Urinary bladder (tissue), 4 donors: Measurements from ENCODE around the gene COA6. TPM values are rescaled to one million over a fixed set of nuclear protein-coding genes. Genes with fewer than 3 reads are reported as not detected.

Source experiments
- DNase-seq: peaks from one replicate; pipeline ENCODE4 v3.0.0-alpha.2; 2015; ENCODE audit errors: extremely low spot score
- H3K27ac ChIP-seq: one replicate; pipeline ENCODE4 v1.5.1; 2013; ENCODE audit warnings: low read depth, mild to moderate bottlenecking, moderate library complexity
- H3K36me3 ChIP-seq: one replicate; pipeline ENCODE4 v1.6.1; 2013; ENCODE audit warnings: mild to moderate bottlenecking, moderate library complexity; ENCODE audit not compliant: insufficient read depth
- H3K4me1 ChIP-seq: one replicate; pipeline ENCODE4 v1.6.1; 2013; ENCODE audit warnings: mild to moderate bottlenecking, moderate library complexity; ENCODE audit not compliant: insufficient read depth
- H3K4me3 ChIP-seq: one replicate; pipeline ENCODE4 v1.5.1; 2013; ENCODE audit warnings: low read depth, low read length
- WGBS: extraction: QIAGEN DNeasy Blood & Tissue Kit; methylation state at CpG from one replicate; pipeline ENCODE4 v1.1.7; 2013; 5-methylcytosine and 5-hydroxymethylcytosine counted together
- polyA plus RNA-seq: library from polyadenylated mRNA; stranded (reverse); fragments of 200-250 nt; gene quantifications from one replicate; pipeline ENCODE4 v1.2.3, GENCODE V29; 2013
- total RNA-seq: library from RNA; depleted of rRNA; stranded (reverse); fragments of >200 nt; gene quantifications from one replicate; pipeline ENCODE4 v1.2.3, GENCODE V29; 2014
- donor health status: healthy with polysubstance abuse.
- donor health status: healthy.

Gene COA6
- total and polyA plus RNA-seq, 2 donors, result 20.8 to 32.9 TPM

- H3K36me3 ChIP-seq, result peaks cover 1% of the 10 kb centered on the region
- WGBS, result 61% methylated on average over 4 of the region's 4 CpGs
- DNase-seq, result no peak
- no peaks in the 10 kb centered on the region for H3K4me1 ChIP-seq
- no peak overlapping the region for H3K4me3 ChIP-seq
- no peak overlapping the region for H3K27ac ChIP-seq
Measured at GRCh38 chr1:234406871-234407270, 33.6 kb downstream of the COA6 start.

GRCh38 chr1:234408757-234409156 is 35.5 kb downstream of the COA6 start:
- 94% methylated on average over 9 of the region's 9 CpGs for WGBS

GRCh38 chr1:234409328-234409727 is 36.1 kb downstream of the COA6 start:
- H3K27ac ChIP-seq, result no peak overlapping the region
- DNase-seq, result no peak
- no peaks in the 10 kb centered on the region for H3K4me1 ChIP-seq
- 67% methylated on average over 5 of the region's 5 CpGs for WGBS
- peaks cover 1% of the 10 kb centered on the region for H3K36me3 ChIP-seq
- no peak overlapping the region for H3K4me3 ChIP-seq

More at GRCh38 chr1:234408757-234409156, 35.5 kb downstream of the COA6 start:
- Histone ChIP-seq H3K4me1 (no peaks in the 10 kb centered on the region), H3K27ac (no peak overlapping the region), H3K4me3 (no peak overlapping the region), H3K36me3 (peaks cover 1% of the 10 kb centered on the region)
- no peak for DNase-seq

GRCh38 chr1:234412830-234413229 is 39.6 kb downstream of the COA6 start:
- Histone ChIP-seq H3K4me3 (no peak overlapping the region), H3K4me1 (no peaks in the 10 kb centered on the region), H3K27ac (no peak overlapping the region), H3K36me3 (peaks cover 1% of the 10 kb centered on the region)
- no peak for DNase-seq
- WGBS, result 94% methylated on average over 11 of the region's 11 CpGs

- no peaks in the 10 kb centered on the region for H3K4me1 ChIP-seq
- no peak overlapping the region for H3K27ac ChIP-seq
- H3K4me3 ChIP-seq, result no peak overlapping the region
- H3K36me3 ChIP-seq, result peaks cover 1% of the 10 kb centered on the region
- WGBS, result 97% methylated on average over 9 of the region's 9 CpGs
- no peak for DNase-seq
Measured at GRCh38 chr1:234413485-234413884, 40.2 kb downstream of the COA6 start.

GRCh38 chr1:234413990-234414389 is 40.7 kb downstream of the COA6 start:
- WGBS, result 77% methylated on average over 4 of the region's 4 CpGs
- Histone ChIP-seq H3K4me1 (no peaks in the 10 kb centered on the region), H3K36me3 (peaks cover 1% of the 10 kb centered on the region), H3K4me3 (no peak overlapping the region), H3K27ac (no peak overlapping the region)
- DNase-seq, result no peak

GRCh38 chr1:234427950-234428646 is 54.8 kb downstream of the COA6 start:
- DNase-seq, result no peak
- WGBS, result 84% methylated on average over 8 of the region's 8 CpGs
- H3K4me1 ChIP-seq, result no peaks in the 10 kb centered on the region
- H3K27ac ChIP-seq, result no peak overlapping the region
- H3K4me3 ChIP-seq, result no peak overlapping the region
- peaks cover 4% of the 10 kb centered on the region for H3K36me3 ChIP-seq

- no peak overlapping the region for H3K4me3 ChIP-seq
- H3K27ac ChIP-seq, result no peak overlapping the region
- WGBS, result 88% methylated on average over 5 of the region's 5 CpGs
- H3K4me1 ChIP-seq, result no peaks in the 10 kb centered on the region
- DNase-seq, result no peak
- peaks cover 4% of the 10 kb centered on the region for H3K36me3 ChIP-seq
Measured at GRCh38 chr1:234429434-234429806, 56.2 kb downstream of the COA6 start.

GRCh38 chr1:234430691-234431090 is 57.4 kb downstream of the COA6 start:
- peaks cover 4% of the 10 kb centered on the region for H3K36me3 ChIP-seq
- no peaks in the 10 kb centered on the region for H3K4me1 ChIP-seq
- WGBS, result 94% methylated on average over 5 of the region's 5 CpGs
- no peak for DNase-seq
- no peak overlapping the region for H3K4me3 ChIP-seq
- no peak overlapping the region for H3K27ac ChIP-seq

- Histone ChIP-seq H3K36me3 (peaks cover 4% of the 10 kb centered on the region), H3K4me3 (no peak overlapping the region), H3K4me1 (no peaks in the 10 kb centered on the region), H3K27ac (no peak overlapping the region)
- WGBS, result 87% methylated on average over 4 of the region's 4 CpGs
- DNase-seq, result no peak
Measured at GRCh38 chr1:234431255-234431654, 58.0 kb downstream of the COA6 start.

GRCh38 chr1:234433563-234434285 is 60.5 kb downstream of the COA6 start:
- no peaks in the 10 kb centered on the region for H3K4me1 ChIP-seq
- no peak overlapping the region for H3K4me3 ChIP-seq
- H3K36me3 ChIP-seq, result peaks cover 4% of the 10 kb centered on the region
- no peak for DNase-seq
- WGBS, result 95% methylated on average over 1 of the region's 1 CpG
- H3K27ac ChIP-seq, result no peak overlapping the region

Other genes with a start within 250 kb of the COA6 start
- 52.7 TPM for gene TARBP1, start 105.7 kb downstream of the COA6 start, total RNA-seq
- 8.6 TPM for gene TARBP1, start 105.7 kb downstream of the COA6 start, polyA plus RNA-seq
- gene IRF2BP2, start 236.7 kb downstream of the COA6 start, total RNA-seq, result 137 TPM
- gene IRF2BP2, start 236.7 kb downstream of the COA6 start, polyA plus RNA-seq, result 137 TPM